Astrocyte (in vitro differentiated cells and primary cell): ENCODE results near the gene SFMBT2. TPM values are rescaled to one million over a fixed set of nuclear protein-coding genes. Genes with fewer than 3 reads are reported as not detected.

Experiments
- DNase-seq: peaks from one replicate; pipeline ENCODE4 v3.0.0-alpha.2; 2010; ENCODE audit warnings: low read depth
- FAIRE-seq: peaks from 2 replicates; lab custom pipeline; 2011; peaks lifted over from hg19 to GRCh38; lab: Jason Lieb, UNC
- H2AFZ ChIP-seq: 2 replicates; pipeline ENCODE4 v1.6.0; 2012; ENCODE audit warnings: low read depth, low read length, inconsistent platforms
- H3K27ac ChIP-seq: 2 replicates; pipeline ENCODE4 v1.5.1; 2011; ENCODE audit warnings: low read depth, low read length, inconsistent platforms
- H3K27me3 ChIP-seq: 2 replicates; pipeline ENCODE4 v1.6.0; 2011; ENCODE audit warnings: low read length, inconsistent platforms; ENCODE audit not compliant: insufficient read depth
- H3K36me3 ChIP-seq: 2 replicates; pipeline ENCODE4 v1.5.1; 2011; ENCODE audit warnings: low read length, inconsistent platforms; ENCODE audit not compliant: insufficient read depth
- H3K4me1 ChIP-seq: 2 replicates; pipeline ENCODE4 v1.5.1; 2011; ENCODE audit warnings: low read length, inconsistent platforms; ENCODE audit not compliant: insufficient read depth
- H3K4me2 ChIP-seq: 2 replicates; pipeline ENCODE4 v1.6.0; 2012; ENCODE audit warnings: low read length, inconsistent platforms
- H3K4me3 ChIP-seq: 2 replicates; pipeline ENCODE4 v1.5.1; 2011; ENCODE audit warnings: low read depth, mild to moderate bottlenecking, low read length, inconsistent platforms; ENCODE audit not compliant: insufficient read depth
- H3K79me2 ChIP-seq: 2 replicates; pipeline ENCODE4 v1.6.0; 2012; ENCODE audit warnings: mild to moderate bottlenecking, low read length, inconsistent platforms; ENCODE audit not compliant: insufficient read depth
- H3K9ac ChIP-seq: 2 replicates; pipeline ENCODE4 v1.6.0; 2012; ENCODE audit warnings: mild to moderate bottlenecking, low read length, inconsistent platforms
- H3K9me3 ChIP-seq: 2 replicates; pipeline ENCODE4 v1.5.1; 2012; ENCODE audit warnings: low read depth, mild to moderate bottlenecking, low read length, inconsistent platforms; ENCODE audit not compliant: insufficient read depth
- H4K20me1 ChIP-seq: 2 replicates; pipeline ENCODE4 v1.6.0; 2012; ENCODE audit warnings: low read length, inconsistent platforms; ENCODE audit not compliant: insufficient read depth
- H3K27ac Mint-ChIP-seq: one replicate; pipeline ENCODE4 v1.8.0; 2021; ENCODE audit warnings: mild to moderate bottlenecking, mixed read lengths; ENCODE audit not compliant: unreplicated experiment
- H3K27me3 Mint-ChIP-seq: one replicate; pipeline ENCODE4 v1.8.0; 2021; ENCODE audit warnings: low read depth, mixed read lengths; ENCODE audit not compliant: unreplicated experiment
- H3K36me3 Mint-ChIP-seq: one replicate; pipeline ENCODE4 v1.8.0; 2021; ENCODE audit warnings: low read depth, mixed read lengths; ENCODE audit not compliant: unreplicated experiment
- H3K4me1 Mint-ChIP-seq: one replicate; pipeline ENCODE4 v1.8.0; 2021; ENCODE audit warnings: low read depth, mixed read lengths; ENCODE audit not compliant: unreplicated experiment
- H3K4me3 Mint-ChIP-seq: one replicate; pipeline ENCODE4 v1.8.0; 2021; ENCODE audit warnings: mild to moderate bottlenecking, moderate library complexity, mixed read lengths; ENCODE audit not compliant: unreplicated experiment
- H3K9me3 Mint-ChIP-seq: one replicate; pipeline ENCODE4 v1.8.0; 2021; ENCODE audit warnings: mild to moderate bottlenecking, mixed read lengths; ENCODE audit not compliant: unreplicated experiment
- EZH2 ChIP-seq: IDR thresholded peaks from 2 replicates; pipeline ENCODE4 v1.6.1; 2012; ENCODE audit warnings: mild to moderate bottlenecking, low read length, inconsistent platforms; ENCODE audit not compliant: insufficient read depth
- total RNA-seq: library from RNA; stranded (reverse); gene quantifications from 2 replicates; pipeline ENCODE4 v1.2.1, GENCODE V29; 2021
- TF ChIP-seq, protein P1 (sequence below): IDR thresholded peaks from 2 replicates; pipeline ENCODE4 v1.5.1; 2011; ENCODE audit warnings: low read depth, mild to moderate bottlenecking, inconsistent platforms, low read length, moderate library complexity; ENCODE audit not compliant: insufficient read depth

Gene SFMBT2
- total RNA-seq, 1 donor from 2014 or later, result 3.9 TPM

DNA sequence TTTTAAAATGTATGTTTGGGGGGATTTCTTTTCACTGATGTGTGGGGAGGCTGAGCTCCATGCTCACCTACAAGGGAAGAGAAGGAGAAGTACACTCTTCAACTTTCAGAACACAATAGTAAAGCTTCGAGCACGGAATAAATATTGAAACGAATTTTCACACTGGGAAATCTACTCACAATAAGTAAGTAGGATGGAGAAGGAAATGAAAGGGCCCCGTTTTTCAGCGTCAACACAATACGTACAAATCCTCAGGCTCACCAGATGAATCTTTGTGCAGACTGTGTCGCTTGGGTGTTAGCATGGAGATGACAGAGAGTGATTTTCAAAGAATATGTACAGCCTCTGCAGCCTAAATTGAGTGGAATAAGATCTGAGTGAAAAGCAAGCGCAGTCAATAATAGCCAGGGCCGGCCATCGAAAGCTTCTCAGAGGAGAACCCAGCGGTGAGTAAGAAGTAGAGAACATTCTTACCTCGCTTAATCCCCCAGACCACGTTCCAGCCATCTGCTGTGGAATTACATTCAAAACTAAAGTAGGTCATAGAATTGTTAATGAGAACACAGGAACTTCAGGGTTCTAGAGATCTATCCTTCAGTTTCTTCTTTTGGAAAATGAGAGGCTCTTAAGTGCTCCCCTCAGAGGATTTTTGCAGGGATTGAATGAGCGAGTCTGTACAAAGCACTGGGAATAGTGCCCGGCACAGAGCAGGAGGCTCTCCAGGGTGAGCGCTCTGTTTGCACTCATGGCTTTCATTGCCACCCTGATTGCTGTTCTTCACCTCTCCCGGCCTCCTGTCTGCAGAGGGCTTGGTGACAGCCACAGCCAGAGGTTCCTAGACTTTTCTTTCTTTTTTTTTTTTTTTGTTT, 292.8 kb downstream of the SFMBT2 start:
- FAIRE-seq (no peak), DNase-seq (no peak)
- Histone ChIP-seq H3K4me2 (no peak overlapping the region), H4K20me1 (no peaks in the 10 kb centered on the region), H3K9me3 (no peaks in the 10 kb centered on the region), H3K27ac (no peak overlapping the region), H3K27me3 (no peaks in the 10 kb centered on the region), H3K4me1 (peaks cover 3% of the 10 kb centered on the region), H3K9ac (no peak overlapping the region), H2AFZ (no peak overlapping the region), H3K79me2 (no peaks in the 10 kb centered on the region), H3K36me3 (no peaks in the 10 kb centered on the region), H3K4me3 (no peak overlapping the region)
- Mint-ChIP-seq H3K27ac (no peak overlapping the region), H3K27me3 (peaks cover 12% of the 10 kb centered on the region), H3K4me1 (no peaks in the 10 kb centered on the region), H3K9me3 (no peaks in the 10 kb centered on the region), H3K36me3 (no peaks in the 10 kb centered on the region), H3K4me3 (no peak overlapping the region)
- no peak for TF ChIP-seq EZH2
- TF ChIP-seq, protein P1, sequence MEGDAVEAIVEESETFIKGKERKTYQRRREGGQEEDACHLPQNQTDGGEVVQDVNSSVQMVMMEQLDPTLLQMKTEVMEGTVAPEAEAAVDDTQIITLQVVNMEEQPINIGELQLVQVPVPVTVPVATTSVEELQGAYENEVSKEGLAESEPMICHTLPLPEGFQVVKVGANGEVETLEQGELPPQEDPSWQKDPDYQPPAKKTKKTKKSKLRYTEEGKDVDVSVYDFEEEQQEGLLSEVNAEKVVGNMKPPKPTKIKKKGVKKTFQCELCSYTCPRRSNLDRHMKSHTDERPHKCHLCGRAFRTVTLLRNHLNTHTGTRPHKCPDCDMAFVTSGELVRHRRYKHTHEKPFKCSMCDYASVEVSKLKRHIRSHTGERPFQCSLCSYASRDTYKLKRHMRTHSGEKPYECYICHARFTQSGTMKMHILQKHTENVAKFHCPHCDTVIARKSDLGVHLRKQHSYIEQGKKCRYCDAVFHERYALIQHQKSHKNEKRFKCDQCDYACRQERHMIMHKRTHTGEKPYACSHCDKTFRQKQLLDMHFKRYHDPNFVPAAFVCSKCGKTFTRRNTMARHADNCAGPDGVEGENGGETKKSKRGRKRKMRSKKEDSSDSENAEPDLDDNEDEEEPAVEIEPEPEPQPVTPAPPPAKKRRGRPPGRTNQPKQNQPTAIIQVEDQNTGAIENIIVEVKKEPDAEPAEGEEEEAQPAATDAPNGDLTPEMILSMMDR, result no peak

DNA sequence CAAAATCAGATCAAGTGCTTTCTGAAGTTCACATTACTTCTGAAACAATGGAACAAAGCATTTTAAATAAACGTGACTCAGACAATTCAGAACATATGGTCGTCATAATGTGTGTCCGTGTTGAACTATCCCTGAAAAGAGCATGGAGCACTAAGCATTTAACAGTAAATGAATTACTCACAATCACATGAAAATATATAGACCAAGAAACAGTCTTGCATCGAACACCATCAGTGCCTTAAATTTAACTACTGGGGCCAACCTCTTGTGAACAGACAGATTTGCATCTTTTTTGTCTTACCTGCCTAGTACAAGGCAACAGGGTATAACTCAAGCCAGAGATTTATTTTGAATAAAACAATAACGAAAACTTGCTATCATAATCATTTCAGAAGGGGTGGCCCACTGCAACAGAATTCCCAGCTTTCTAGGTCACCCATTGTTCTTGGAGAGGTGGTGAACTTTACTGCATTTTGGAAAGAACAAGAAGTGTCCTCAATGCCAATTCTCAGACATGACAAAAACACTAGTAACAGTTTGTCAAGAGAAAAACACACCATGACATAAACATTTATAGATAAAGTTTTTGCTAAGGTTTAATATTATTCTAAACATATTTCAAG, 293.5 kb downstream of the SFMBT2 start:
- Mint-ChIP-seq H3K36me3 (no peaks in the 10 kb centered on the region), H3K27ac (no peak overlapping the region), H3K4me1 (no peaks in the 10 kb centered on the region), H3K4me3 (no peak overlapping the region), H3K9me3 (no peaks in the 10 kb centered on the region), H3K27me3 (peaks cover 7% of the 10 kb centered on the region)
- DNase-seq, result no peak
- H3K36me3 ChIP-seq, result no peaks in the 10 kb centered on the region
- H2AFZ ChIP-seq, result no peak overlapping the region
- H3K79me2 ChIP-seq, result no peaks in the 10 kb centered on the region
- no peak overlapping the region for H3K27ac ChIP-seq
- no peak overlapping the region for H3K4me3 ChIP-seq
- H3K9me3 ChIP-seq, result no peaks in the 10 kb centered on the region
- H3K4me1 ChIP-seq, result peaks cover 3% of the 10 kb centered on the region
- no peak overlapping the region for H3K9ac ChIP-seq
- FAIRE-seq, result no peak
- no peak overlapping the region for H3K4me2 ChIP-seq
- no peaks in the 10 kb centered on the region for H4K20me1 ChIP-seq
- no peaks in the 10 kb centered on the region for H3K27me3 ChIP-seq
- TF ChIP-seq EZH2, result no peak
- TF ChIP-seq, protein P1, result no peak

DNA sequence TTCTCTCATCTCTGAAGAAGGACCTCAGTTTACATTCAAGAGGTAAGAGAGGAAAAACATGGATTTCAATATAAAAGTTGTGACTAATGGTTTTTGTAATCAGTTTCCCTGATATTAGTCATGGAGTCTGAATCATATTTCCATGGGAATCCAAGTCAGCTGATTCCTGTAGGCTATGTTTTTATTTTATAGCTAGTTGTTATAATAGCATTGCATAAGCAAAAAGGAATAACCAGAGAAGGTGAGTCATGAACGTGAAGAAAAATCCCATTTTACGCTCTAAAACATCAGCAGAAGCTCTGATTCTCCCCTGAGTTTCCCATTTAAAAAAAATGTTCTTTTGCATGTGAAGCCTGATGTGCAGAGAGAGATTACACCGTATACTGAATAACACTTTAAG, 299.3 kb downstream of the SFMBT2 start:
- no peaks in the 10 kb centered on the region for H3K79me2 ChIP-seq
- H3K4me1 ChIP-seq, result peaks cover 20% of the 10 kb centered on the region
- peak overlapping the region; percentile 55 for H3K9ac ChIP-seq
- H3K36me3 Mint-ChIP-seq, result no peaks in the 10 kb centered on the region
- H3K4me3 Mint-ChIP-seq, result no peak overlapping the region
- H3K4me2 ChIP-seq, result peak overlapping the region; percentile 67
- peaks cover 3% of the 10 kb centered on the region for H3K9me3 Mint-ChIP-seq
- TF ChIP-seq, protein P1, result no peak
- no peak for TF ChIP-seq EZH2
- H4K20me1 ChIP-seq, result no peaks in the 10 kb centered on the region
- H3K4me1 Mint-ChIP-seq, result peaks cover 5% of the 10 kb centered on the region
- H3K27ac Mint-ChIP-seq, result peak overlapping the region; percentile 20
- no peaks in the 10 kb centered on the region for H3K27me3 ChIP-seq
- H3K27ac ChIP-seq, result peak overlapping the region; percentile 74
- peak overlapping the region; percentile 40 for H2AFZ ChIP-seq
- peak; percentile 23 for FAIRE-seq
- H3K36me3 ChIP-seq, result no peaks in the 10 kb centered on the region
- peak; percentile 72 for DNase-seq
- H3K4me3 ChIP-seq, result no peak overlapping the region
- H3K27me3 Mint-ChIP-seq, result peaks cover 9% of the 10 kb centered on the region
- no peaks in the 10 kb centered on the region for H3K9me3 ChIP-seq
